Karpas-422 (cell line): ENCODE data around the gene EFCAB7. TPM values are rescaled to one million over a fixed set of nuclear protein-coding genes. Genes with fewer than 3 reads are reported as not detected.

Source experiments
- DNase-seq: peaks from one replicate; pipeline ENCODE4 v3.0.0-alpha.2; 2015
- H2AFZ ChIP-seq: fragments of 200-600 bp; sonication (generic); 2 replicates; pipeline ENCODE4 v1.6.1; 2014; ENCODE audit warnings: antibody characterized with exemption, low read length, mixed read lengths
- H3K27ac ChIP-seq: fragments of 200-600 bp; sonication (generic); 2 replicates; pipeline ENCODE4 v1.5.1; 2014; ENCODE audit warnings: mild to moderate bottlenecking, low read length, moderate library complexity
- H3K27me3 ChIP-seq: fragments of 200-600 bp; sonication (generic); 2 replicates; pipeline ENCODE4 v1.6.1; 2014; ENCODE audit warnings: low read length, mixed read lengths
- H3K36me3 ChIP-seq: fragments of 200-600 bp; sonication (generic); 2 replicates; pipeline ENCODE4 v1.6.1; 2014; ENCODE audit warnings: low read length, mixed read lengths; ENCODE audit not compliant: insufficient read depth
- H3K4me1 ChIP-seq: fragments of 200-600 bp; sonication (generic); 2 replicates; pipeline ENCODE4 v1.6.1; 2014; ENCODE audit warnings: mild to moderate bottlenecking, low read length, mixed read lengths
- H3K4me2 ChIP-seq: fragments of 200-600 bp; sonication (generic); 2 replicates; pipeline ENCODE4 v1.6.1; 2014; ENCODE audit warnings: low read length, low read depth, mild to moderate bottlenecking; ENCODE audit not compliant: poor library complexity, severe bottlenecking
- H3K4me3 ChIP-seq: fragments of 200-600 bp; sonication (generic); 2 replicates; pipeline ENCODE4 v1.5.1; 2014; ENCODE audit warnings: mild to moderate bottlenecking, antibody characterized with exemption, low read length, mixed read lengths
- H3K79me2 ChIP-seq: fragments of 200-600 bp; sonication (generic); 2 replicates; pipeline ENCODE4 v1.6.1; 2014; ENCODE audit warnings: mild to moderate bottlenecking, low read length, mixed read lengths
- H3K9ac ChIP-seq: fragments of 200-600 bp; sonication (generic); 2 replicates; pipeline ENCODE4 v1.6.0; 2014; ENCODE audit warnings: low read length
- H3K9me2 ChIP-seq: fragments of 200-600 bp; sonication (generic), shearing (Covaris generic); replicated peaks from 2 replicates; pipeline ENCODE4 v1.6.0; 2014; ENCODE audit warnings: mild to moderate bottlenecking, low read length, moderate library complexity; ENCODE audit not compliant: insufficient read depth
- H3K9me3 ChIP-seq: fragments of 300-700, 200-600 bp; sonication (generic); 2 replicates; pipeline ENCODE4 v1.6.1; 2014; ENCODE audit warnings: low read length, mixed read lengths
- H4K20me1 ChIP-seq: fragments of 200-600 bp; sonication (generic); 2 replicates; pipeline ENCODE4 v1.6.1; 2014; ENCODE audit warnings: mild to moderate bottlenecking, antibody characterized with exemption, low read length, low read depth; ENCODE audit not compliant: insufficient read depth
- total RNA-seq: library from RNA; depleted of rRNA; stranded (reverse); fragments of >200 nt; shearing (Covaris generic); gene quantifications from 2 replicates; pipeline ENCODE4 v1.2.3, GENCODE V29; 2014; ENCODE audit warnings: low replicate concordance

EFCAB7 gene
- total RNA-seq, 1 experiment from 2014 or later = 20.0 TPM

GRCh38 chr1:63612971-63613370, 89.6 kb downstream of the EFCAB7 start:
- Histone ChIP-seq H3K27ac (peak overlapping the region; percentile 39; the same call in 1 of the 2 replicates), H3K4me2 (peak overlapping the region; percentile 48)

GRCh38 chr1:63615768-63616420, 92.6 kb downstream of the EFCAB7 start:
- Histone ChIP-seq H3K27me3 (no peaks in the 10 kb centered on the region), H3K9me2 (no peaks in the 10 kb centered on the region), H3K4me1 (peaks cover 22% of the 10 kb centered on the region), H3K9me3 (no peaks in the 10 kb centered on the region), H3K79me2 (peaks cover 64% of the 10 kb centered on the region), H3K4me2 (no peak overlapping the region), H3K4me3 (no peak overlapping the region), H4K20me1 (peaks cover 25% of the 10 kb centered on the region; the same call in 1 of the 2 replicates), H2AFZ (no peak overlapping the region), H3K27ac (no peak overlapping the region), H3K36me3 (no peaks in the 10 kb centered on the region), H3K9ac (no peak overlapping the region)
- peak; percentile 90 for DNase-seq

More at GRCh38 chr1:63612971-63613370, 89.6 kb downstream of the EFCAB7 start:
- peak overlapping the region; percentile 21; the same call in 1 of the 2 replicates for H3K9ac ChIP-seq
- no peaks in the 10 kb centered on the region for H3K36me3 ChIP-seq
- H3K9me3 ChIP-seq = no peaks in the 10 kb centered on the region
- no peak overlapping the region for H2AFZ ChIP-seq
- no peak overlapping the region for H3K4me3 ChIP-seq
- no peaks in the 10 kb centered on the region for H3K9me2 ChIP-seq
- peaks cover 22% of the 10 kb centered on the region for H3K4me1 ChIP-seq
- DNase-seq = peak; percentile 44
- H4K20me1 ChIP-seq = peaks cover 20% of the 10 kb centered on the region; the same call in 1 of the 2 replicates
- peaks cover 52% of the 10 kb centered on the region for H3K79me2 ChIP-seq
- no peaks in the 10 kb centered on the region for H3K27me3 ChIP-seq

- no peak for DNase-seq
- H3K4me1 ChIP-seq = peaks cover 19% of the 10 kb centered on the region
- H3K79me2 ChIP-seq = peaks cover 72% of the 10 kb centered on the region
- H3K4me2 ChIP-seq = no peak overlapping the region
- no peak overlapping the region for H3K4me3 ChIP-seq
- no peak overlapping the region for H2AFZ ChIP-seq
- H3K9ac ChIP-seq = no peak overlapping the region
- H3K36me3 ChIP-seq = no peaks in the 10 kb centered on the region
- H3K27me3 ChIP-seq = no peaks in the 10 kb centered on the region
- H3K9me3 ChIP-seq = no peaks in the 10 kb centered on the region
- H4K20me1 ChIP-seq = peaks cover 25% of the 10 kb centered on the region; the same call in 1 of the 2 replicates
- no peak overlapping the region for H3K27ac ChIP-seq
- H3K9me2 ChIP-seq = no peaks in the 10 kb centered on the region
Observed at GRCh38 chr1:63617450-63617849, 94.1 kb downstream of the EFCAB7 start.

GRCh38 chr1:63618011-63618410, 94.7 kb downstream of the EFCAB7 start:
- no peaks in the 10 kb centered on the region for H3K9me2 ChIP-seq
- H3K79me2 ChIP-seq = peaks cover 71% of the 10 kb centered on the region
- H4K20me1 ChIP-seq = peaks cover 25% of the 10 kb centered on the region; the same call in 1 of the 2 replicates
- H3K4me2 ChIP-seq = no peak overlapping the region
- H3K36me3 ChIP-seq = no peaks in the 10 kb centered on the region
- no peak overlapping the region for H2AFZ ChIP-seq
- peaks cover 13% of the 10 kb centered on the region for H3K4me1 ChIP-seq
- no peak overlapping the region for H3K27ac ChIP-seq
- no peak for DNase-seq
- H3K9me3 ChIP-seq = no peaks in the 10 kb centered on the region
- H3K9ac ChIP-seq = no peak overlapping the region
- H3K27me3 ChIP-seq = no peaks in the 10 kb centered on the region
- H3K4me3 ChIP-seq = no peak overlapping the region

GRCh38 chr1:63619558-63619957, 96.2 kb downstream of the EFCAB7 start:
- Histone ChIP-seq H3K9ac (no peak overlapping the region), H3K4me3 (no peak overlapping the region), H3K4me2 (no peak overlapping the region), H3K27ac (no peak overlapping the region), H3K79me2 (peaks cover 78% of the 10 kb centered on the region), H3K9me3 (no peaks in the 10 kb centered on the region), H2AFZ (no peak overlapping the region), H3K36me3 (no peaks in the 10 kb centered on the region), H3K4me1 (no peaks in the 10 kb centered on the region), H4K20me1 (peaks cover 19% of the 10 kb centered on the region; the same call in 1 of the 2 replicates), H3K27me3 (no peaks in the 10 kb centered on the region), H3K9me2 (no peaks in the 10 kb centered on the region)
- no peak for DNase-seq

- Histone ChIP-seq H3K27me3 (no peaks in the 10 kb centered on the region), H3K9me2 (no peaks in the 10 kb centered on the region), H2AFZ (no peak overlapping the region), H3K36me3 (no peaks in the 10 kb centered on the region), H3K79me2 (peaks cover 87% of the 10 kb centered on the region), H3K27ac (no peak overlapping the region), H3K4me2 (no peak overlapping the region), H3K4me1 (no peaks in the 10 kb centered on the region), H4K20me1 (peaks cover 19% of the 10 kb centered on the region; the same call in 1 of the 2 replicates), H3K9me3 (no peaks in the 10 kb centered on the region), H3K9ac (no peak overlapping the region), H3K4me3 (no peak overlapping the region)
- no peak for DNase-seq
Observed at GRCh38 chr1:63620671-63621070, 97.3 kb downstream of the EFCAB7 start.

- H4K20me1 ChIP-seq = peaks cover 17% of the 10 kb centered on the region; the same call in 1 of the 2 replicates
- H3K4me2 ChIP-seq = no peak overlapping the region
- no peaks in the 10 kb centered on the region for H3K9me3 ChIP-seq
- no peak overlapping the region for H2AFZ ChIP-seq
- H3K79me2 ChIP-seq = peaks cover 85% of the 10 kb centered on the region
- H3K27ac ChIP-seq = no peak overlapping the region
- no peak for DNase-seq
- H3K9ac ChIP-seq = no peak overlapping the region
- H3K4me1 ChIP-seq = no peaks in the 10 kb centered on the region
- H3K4me3 ChIP-seq = no peak overlapping the region
- H3K36me3 ChIP-seq = no peaks in the 10 kb centered on the region
- H3K27me3 ChIP-seq = no peaks in the 10 kb centered on the region
- H3K9me2 ChIP-seq = no peaks in the 10 kb centered on the region
Observed at GRCh38 chr1:63621075-63621474, 97.8 kb downstream of the EFCAB7 start.

- Histone ChIP-seq H3K27ac (no peak overlapping the region), H4K20me1 (peaks cover 12% of the 10 kb centered on the region; the same call in 1 of the 2 replicates), H3K27me3 (no peaks in the 10 kb centered on the region), H3K79me2 (peaks cover 81% of the 10 kb centered on the region), H3K9me3 (no peaks in the 10 kb centered on the region), H3K4me3 (no peak overlapping the region), H3K36me3 (no peaks in the 10 kb centered on the region), H3K4me2 (no peak overlapping the region), H3K9me2 (no peaks in the 10 kb centered on the region), H2AFZ (no peak overlapping the region), H3K4me1 (no peaks in the 10 kb centered on the region), H3K9ac (no peak overlapping the region)
- DNase-seq = no peak
Observed at GRCh38 chr1:63621698-63622097, 98.4 kb downstream of the EFCAB7 start.
